ENCODE results near the gene WWP2.

DNA sequence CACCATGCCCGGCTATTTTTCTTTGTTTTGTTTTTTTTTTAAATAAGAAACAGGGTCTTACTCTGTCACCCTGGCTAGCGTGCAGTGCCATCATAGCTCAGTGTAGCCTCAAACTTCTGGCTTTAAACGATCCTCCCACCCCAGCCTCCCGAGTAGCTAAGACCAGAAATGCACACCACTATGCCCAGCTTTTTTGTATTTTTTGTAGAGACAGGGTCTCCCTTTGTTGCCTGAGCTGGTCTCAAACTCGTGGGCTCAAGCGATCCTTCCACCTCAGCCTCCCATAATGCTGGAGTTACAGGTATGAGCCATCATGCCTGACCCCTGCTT, 59.7 kb downstream of the WWP2 start:
- TF ChIP-seq POLR2A (IDR thresholded peaks at IDR 0.05): no peak
- TF ChIP-seq EP300 (IDR thresholded peaks at IDR 0.05): no peak

All from tibial nerve (tissue), 3 donors.